H1 (cell line): ENCODE measurements around the gene RAPGEF1. TPM values are rescaled to one million over a fixed set of nuclear protein-coding genes. Genes with fewer than 3 reads are reported as not detected.

ENCODE experiments used
- CTCF ChIA-PET: fragments of 300-600 bp; sonication (Branson Sonifier 250); formaldehyde crosslinking; loops from one replicate; lab custom pipeline; 2021; ENCODE audit not compliant: partially characterized antibody; lab: Charles Lee
- POLR2A ChIA-PET: fragments of 300-600 bp; sonication (Branson Sonifier 250); formaldehyde crosslinking; loops from one replicate; lab custom pipeline; 2021; ENCODE audit warnings: inconsistent platforms; ENCODE audit not compliant: partially characterized antibody; lab: Charles Lee
- DNase-seq, 2 experiments: peaks; one replicate each; pipeline versions ENCODE4 v3.0.0 to v3.0.0-alpha.2; 2010 to 2022; ENCODE audit warnings: low spot score in 2 of 2, low read depth in 1 of 2, mixed read lengths in 1 of 2
- FAIRE-seq: peaks from 2 replicates; lab custom pipeline; 2011; peaks lifted over from hg19 to GRCh38; lab: Jason Lieb, UNC
- H2AFZ ChIP-seq: 2 replicates; pipeline ENCODE4 v1.8.1; 2012; ENCODE audit warnings: low read length, inconsistent platforms
- H2AK5ac ChIP-seq: 2 replicates; pipeline ENCODE4 v1.6.1; 2013; ENCODE audit warnings: low read depth, low read length
- H2BK120ac ChIP-seq: replicated peaks from 2 replicates; pipeline ENCODE3; 2013; ENCODE audit warnings: low read depth, low read length, inconsistent platforms
- H2BK12ac ChIP-seq: 2 replicates; pipeline ENCODE4 v1.6.1; 2013; ENCODE audit warnings: low read depth, low read length
- H2BK15ac ChIP-seq: 2 replicates; pipeline ENCODE4 v1.6.1; 2013; ENCODE audit warnings: low read length
- H2BK20ac ChIP-seq: 2 replicates; pipeline ENCODE4 v1.6.1; 2013; ENCODE audit warnings: low read length
- H2BK5ac ChIP-seq: 2 replicates; pipeline ENCODE4 v1.6.1; 2013; ENCODE audit warnings: low read depth, low read length
- H3K14ac ChIP-seq: 2 replicates; pipeline ENCODE4 v1.6.1; 2013; ENCODE audit warnings: inconsistent platforms; ENCODE audit not compliant: insufficient read length
- H3K18ac ChIP-seq: 2 replicates; pipeline ENCODE4 v1.6.1; 2013; ENCODE audit warnings: low read length; ENCODE audit errors: extremely low read depth
- H3K23ac ChIP-seq: 2 replicates; pipeline ENCODE4 v1.6.1; 2013; ENCODE audit warnings: inconsistent platforms; ENCODE audit not compliant: insufficient read length
- H3K23me2 ChIP-seq: 2 replicates; pipeline ENCODE4 v1.6.1; 2013; ENCODE audit warnings: low read depth, low read length
- H3K27ac ChIP-seq: 2 replicates; pipeline ENCODE4 v1.6.1; 2011; ENCODE audit warnings: low read depth, low read length, inconsistent platforms
- H3K27me3 ChIP-seq, 4 experiments: replicated peaks in 1 of 4; 1 replicate in 1 of 4; 2 replicates in 3 of 4; pipeline versions ENCODE4 v1.6.1 to v1.8.1; 2011 to 2013; ENCODE audit warnings: low read length in 3 of 4, mild to moderate bottlenecking in 3 of 4, inconsistent platforms in 2 of 4, mixed read lengths in 2 of 4, moderate library complexity in 1 of 4; ENCODE audit not compliant: control insufficient read depth in 3 of 4, insufficient read depth in 3 of 4; ENCODE audit errors: extremely low read depth in 1 of 4
- H3K36me3 ChIP-seq, 4 experiments: 2 replicates each; pipeline versions ENCODE4 v1.6.1 to v1.8.1; 2011 to 2013; ENCODE audit warnings: mild to moderate bottlenecking in 4 of 4, low read length in 3 of 4, moderate library complexity in 2 of 4, control low read depth in 1 of 4, inconsistent platforms in 1 of 4; ENCODE audit not compliant: insufficient read depth in 4 of 4, control insufficient read depth in 2 of 4
- H3K4ac ChIP-seq: replicated peaks from 2 replicates; pipeline ENCODE3; 2013; ENCODE audit warnings: low read length, low read depth, mixed read lengths, inconsistent platforms; ENCODE audit not compliant: insufficient read length
- H3K4me1 ChIP-seq, 4 experiments: replicated peaks in 1 of 4; 1 replicate in 1 of 4; 2 replicates in 3 of 4; pipeline versions ENCODE4 v1.6.1 to v1.8.1; 2011 to 2013; ENCODE audit warnings: low read length in 3 of 4, inconsistent platforms in 2 of 4, mixed read lengths in 1 of 4; ENCODE audit not compliant: insufficient read depth in 4 of 4, control insufficient read depth in 3 of 4
- H3K4me2 ChIP-seq, 2 experiments: 2 replicates each; pipeline versions ENCODE4 v1.6.1 to v1.8.1; 2011 to 2013; ENCODE audit warnings: low read depth in 2 of 2, low read length in 2 of 2, control low read depth in 1 of 2, inconsistent platforms in 1 of 2, mild to moderate bottlenecking in 1 of 2; ENCODE audit not compliant: insufficient read depth in 1 of 2
- H3K4me3 ChIP-seq, 4 experiments: fragments of 200-600, 300-600 bp in 1 of 4; sonication (generic), shearing (Covaris generic), sonication (Bioruptor Twin) in 1 of 4; 2 replicates each; pipeline versions ENCODE4 v1.5.1 to v1.8.1; 2011 to 2016; ENCODE audit warnings: low read length in 4 of 4, low read depth in 3 of 4, control low read depth in 2 of 4, inconsistent platforms in 2 of 4, mild to moderate bottlenecking in 2 of 4, mixed read lengths in 1 of 4, moderate library complexity in 1 of 4; ENCODE audit not compliant: insufficient read depth in 2 of 4; ENCODE audit errors: extremely low read depth in 1 of 4
- H3K56ac ChIP-seq: replicated peaks from 2 replicates; pipeline ENCODE3; 2013; ENCODE audit warnings: low read depth, mild to moderate bottlenecking, mixed read lengths, low read length, inconsistent platforms; ENCODE audit not compliant: insufficient read length
- H3K79me1 ChIP-seq: 2 replicates; pipeline ENCODE4 v1.6.1; 2013; ENCODE audit warnings: low read depth, low read length, control low read depth
- H3K79me2 ChIP-seq, 2 experiments: 2 replicates each; pipeline versions ENCODE4 v1.6.1 to v1.8.1; 2012 to 2013; ENCODE audit warnings: low read length in 2 of 2, mild to moderate bottlenecking in 2 of 2, inconsistent platforms in 1 of 2; ENCODE audit not compliant: insufficient read depth in 2 of 2, control insufficient read depth in 1 of 2
- H3K9ac ChIP-seq, 4 experiments: replicated peaks in 1 of 4; 1 replicate in 1 of 4; 2 replicates in 3 of 4; pipeline versions ENCODE4 v1.6.1 to v1.8.1; 2011 to 2013; ENCODE audit warnings: low read depth in 3 of 4, low read length in 3 of 4, control low read depth in 2 of 4, mild to moderate bottlenecking in 2 of 4, moderate library complexity in 2 of 4, inconsistent platforms in 1 of 4; ENCODE audit errors: extremely low read depth in 1 of 4
- H3K9me3 ChIP-seq, 2 experiments: 2 replicates each; pipeline versions ENCODE4 v1.6.1 to v1.8.1; 2012 to 2013; ENCODE audit warnings: mild to moderate bottlenecking in 2 of 2, moderate library complexity in 2 of 2, control low read depth in 1 of 2, inconsistent platforms in 1 of 2, low read depth in 1 of 2, low read length in 1 of 2, mixed read lengths in 1 of 2; ENCODE audit not compliant: insufficient read depth in 2 of 2
- H4K20me1 ChIP-seq, 2 experiments: replicated peaks in 1 of 2; 2 replicates each; pipeline versions ENCODE3 to v1.8.1; 2011 to 2013; ENCODE audit warnings: inconsistent platforms in 2 of 2, low read length in 2 of 2, mild to moderate bottlenecking in 1 of 2; ENCODE audit not compliant: insufficient read depth in 2 of 2, control insufficient read depth in 1 of 2
- H4K5ac ChIP-seq: 2 replicates; pipeline ENCODE4 v1.6.1; 2013; ENCODE audit warnings: low read length, low read depth, mixed read lengths, inconsistent platforms; ENCODE audit not compliant: insufficient read length
- H4K8ac ChIP-seq: 2 replicates; pipeline ENCODE4 v1.8.0; 2013; ENCODE audit warnings: mild to moderate bottlenecking, moderate library complexity, low read length, inconsistent platforms; ENCODE audit not compliant: insufficient read depth; ENCODE audit errors: extremely low read depth
- H4K91ac ChIP-seq: replicated peaks from 2 replicates; pipeline ENCODE3; 2013; ENCODE audit warnings: low read length, mixed read lengths, inconsistent platforms; ENCODE audit not compliant: insufficient read length
- ATF2 ChIP-seq: IDR thresholded peaks from 2 replicates; pipeline ENCODE4 v1.6.1; 2012; ENCODE audit warnings: low read length, inconsistent platforms
- BCL11A ChIP-seq, 2 experiments: IDR thresholded peaks; one replicate each; pipeline ENCODE4 v1.6.1; 2011; ENCODE audit warnings: low read depth in 2 of 2, low read length in 2 of 2, mild to moderate bottlenecking in 2 of 2
- EZH2 ChIP-seq: fragments of 200-600 bp; sonication (generic); IDR thresholded peaks from 2 replicates; pipeline ENCODE4 v1.7.1; 2012; ENCODE audit warnings: low read depth, mild to moderate bottlenecking, moderate library complexity, low read length, inconsistent platforms; ENCODE audit not compliant: severe bottlenecking
- GABPA ChIP-seq: IDR thresholded peaks from 2 replicates; pipeline ENCODE4 v1.6.1; 2011; ENCODE audit warnings: mild to moderate bottlenecking, low read length, moderate library complexity, borderline replicate concordance; ENCODE audit not compliant: insufficient read depth
- HDAC2 ChIP-seq, 2 experiments: fragments of 300-600 bp in 1 of 2; sonication (generic) in 1 of 2; IDR thresholded peaks; 2 replicates each; pipeline ENCODE4 v1.6.1; 2011 to 2012; ENCODE audit warnings: low read depth in 2 of 2, low read length in 2 of 2, mild to moderate bottlenecking in 2 of 2, moderate library complexity in 2 of 2, borderline replicate concordance in 1 of 2, inconsistent platforms in 1 of 2
- PHF8 ChIP-seq: fragments of 200-600 bp; sonication (generic); conservative IDR thresholded peaks from 2 replicates; pipeline ENCODE4 v1.7.1; 2012; ENCODE audit warnings: low read depth, mild to moderate bottlenecking, inconsistent platforms, low read length, moderate library complexity
- POLR2A ChIP-seq, 2 experiments: IDR thresholded peaks; 1 replicate in 1 of 2; 2 replicates in 1 of 2; pipeline ENCODE4 v1.6.1; 2011; ENCODE audit warnings: low read depth in 2 of 2, low read length in 2 of 2, mild to moderate bottlenecking in 2 of 2; ENCODE audit errors: control extremely low read depth in 1 of 2
- POU5F1 ChIP-seq: IDR thresholded peaks from 2 replicates; pipeline ENCODE4 v1.6.1; 2011; ENCODE audit warnings: low read depth, mild to moderate bottlenecking, low read length, moderate library complexity
- RAD21 ChIP-seq, 2 experiments: IDR thresholded peaks in 1 of 2; conservative IDR thresholded peaks in 1 of 2; 2 replicates each; pipeline ENCODE4 v1.6.1; 2011; ENCODE audit warnings: low read depth in 2 of 2, low read length in 2 of 2, improper control_type of control experiment in 1 of 2, inconsistent platforms in 1 of 2, mild to moderate bottlenecking in 1 of 2, moderate library complexity in 1 of 2
- SIRT6 ChIP-seq: IDR thresholded peaks from one replicate; pipeline ENCODE4 v1.7.1; 2012; ENCODE audit warnings: low read length, inconsistent platforms
- SIX5 ChIP-seq: IDR thresholded peaks from 2 replicates; pipeline ENCODE4 v1.6.1; 2011; ENCODE audit warnings: mild to moderate bottlenecking, low read depth, low read length
- SP2 ChIP-seq: IDR thresholded peaks from 2 replicates; pipeline ENCODE4 v1.6.1; 2012; ENCODE audit warnings: mild to moderate bottlenecking, low read length, inconsistent platforms
- WGBS, 2 experiments: shearing (Covaris generic) in 1 of 2; methylation state at CpG; one replicate each; pipeline versions ENCODE4 v1.1.6 to v1.1.7; 2013 to 2015; ENCODE audit warnings: low lambda C conversion rate in 2 of 2, mixed read lengths in 2 of 2, inconsistent platforms in 1 of 2, low coverage in 1 of 2, missing lambda C conversion rate in 1 of 2; ENCODE audit not compliant: insufficient replicate concordance in 2 of 2, insufficient coverage in 1 of 2, insufficient read length in 1 of 2; ENCODE audit errors: extremely low coverage in 1 of 2, missing lambda C conversion rate in 1 of 2; 5-methylcytosine and 5-hydroxymethylcytosine counted together
- polyA plus RNA-seq, 7 experiments: library from polyadenylated mRNA; depleted of rRNA in 3 of 7; stranded (reverse) in 5 of 7; unstranded in 2 of 7; fragments of >200 nt in 5 of 7; fragments of 200-250 nt in 2 of 7; gene quantifications; 1 replicate in 5 of 7; 2 replicates in 1 of 7; 4 replicates in 1 of 7; pipeline versions ENCODE4 v1.2.1 to v1.2.3, GENCODE V29; 2011 to 2013; ENCODE audit warnings: missing spikeins in 2 of 7, mixed read lengths in 2 of 7
- total RNA-seq: library from RNA; stranded (reverse); fragmentation: NEBNext Ultra II Directional; extraction: Animal tissue kit (Norgen Biotek cat#: 25700); gene quantifications from 2 replicates; pipeline ENCODE4 v1.2.1, GENCODE V29; 2021

The RAPGEF1 gene
- total and polyA plus RNA-seq, 2 of the 8 experiments (the other 6 are each of a cell fraction or from before 2014, with no cell fraction given), result 29.7 to 78.9 TPM

GRCh38 chr9:131622523-131622922, 117.4 kb downstream of the RAPGEF1 start:
- H3K9ac ChIP-seq, result no peak overlapping the region
- no peak overlapping the region for H4K91ac ChIP-seq
- H3K18ac ChIP-seq, result no peak overlapping the region; the same call in 1 of the 2 replicates
- no peak overlapping the region for H3K56ac ChIP-seq
- H3K27me3 ChIP-seq, result no peaks in the 10 kb centered on the region
- H2BK12ac ChIP-seq, result no peak overlapping the region
- peaks cover 0 to 2% of the 10 kb centered on the region in 2 experiments for H4K20me1 ChIP-seq
- H3K27ac ChIP-seq, result no peak overlapping the region
- no peaks in the 10 kb centered on the region for H3K9me3 ChIP-seq
- H3K23me2 ChIP-seq, result no peaks in the 10 kb centered on the region
- no peak overlapping the region for H2BK120ac ChIP-seq
- H3K79me2 ChIP-seq, result no peaks in the 10 kb centered on the region
- H3K4me3 ChIP-seq, result no peak overlapping the region
- H2AFZ ChIP-seq, result no peak overlapping the region
- 100% methylated on average over 4 of the region's 4 CpGs; no CpG with 5 or more reads in 1 of the 2 experiments for WGBS, 2 experiments
- no peak overlapping the region for H4K8ac ChIP-seq
- H2BK5ac ChIP-seq, result no peak overlapping the region; the same call in 1 of the 2 replicates
- FAIRE-seq (no peak), DNase-seq (no peak)
- no peak overlapping the region for H2AK5ac ChIP-seq
- TF ChIP-seq ATF2 (no peak), BCL11A (IDR thresholded peaks at IDR 0.05; ENCODE audit: low read depth in 2 of 2, low read length in 2 of 2) (no peak), SP2 (no peak), EZH2 (no peak), PHF8 (no peak), HDAC2 (IDR thresholded peaks at IDR 0.05; ENCODE audit: borderline replicate concordance in 1 of 2, low read depth in 2 of 2, low read length in 2 of 2) (no peak), RAD21 (IDR thresholded peaks at IDR 0.05 in 1 of 2, conservative IDR thresholded peaks at IDR 0.05 in 1 of 2; ENCODE audit: low read depth in 2 of 2, low read length in 2 of 2) (no peak), SIX5 (no peak), SIRT6 (no peak), POLR2A (IDR thresholded peaks at IDR 0.05; ENCODE audit: control extremely low read depth in 1 of 2, low read depth in 2 of 2, low read length in 2 of 2) (no peak), GABPA (no peak), POU5F1 (no peak)
- H3K36me3 ChIP-seq, result peaks cover 2 to 19% (median 16%) of the 10 kb centered on the region in 4 experiments; a peak in 5 of 8 replicates
- H3K4me2 ChIP-seq, result no peak overlapping the region
- ChIA-PET POLR2A (interaction anchor here (0.6 to 3.7 kb wide), 5 partner anchors 9 to 122 kb away, joined by 3 to 16 read pairs (median 3); no protein-coding TSS in a partner anchor), CTCF (interaction anchor here (0.8 to 1.6 kb wide), 5 partner anchors 9 to 121 kb away, joined by 3 to 5 read pairs (median 4); no protein-coding TSS in a partner anchor)
- peaks cover 0 to 6% (median 2%) of the 10 kb centered on the region in 4 experiments; a peak in 4 of 7 replicates for H3K4me1 ChIP-seq
- H3K23ac ChIP-seq, result no peak overlapping the region
- H2BK20ac ChIP-seq, result no peak overlapping the region
- H2BK15ac ChIP-seq, result no peak overlapping the region
- H4K5ac ChIP-seq, result no peak overlapping the region
- no peak overlapping the region for H3K14ac ChIP-seq
- H3K79me1 ChIP-seq, result no peaks in the 10 kb centered on the region; the same call in 1 of the 2 replicates
- no peak overlapping the region for H3K4ac ChIP-seq
